Ishikawa (cell line): ENCODE data around the gene YTHDF1.
A peak's percentile ranks its signal among the peaks of the same experiment; 100 is the strongest.

Source experiments
- EGR1 ChIP-seq: IDR thresholded peaks from 2 replicates; pipeline ENCODE4 v1.6.1; 2012
- EP300 ChIP-seq: IDR thresholded peaks from 2 replicates; pipeline ENCODE4 v1.6.1; 2012; ENCODE audit warnings: borderline replicate concordance
- FOXM1 ChIP-seq: IDR thresholded peaks from 2 replicates; pipeline ENCODE4 v1.6.1; 2012; ENCODE audit warnings: low read depth, borderline replicate concordance
- NFIC ChIP-seq: IDR thresholded peaks from 2 replicates; pipeline ENCODE4 v1.6.1; 2012
- RAD21 ChIP-seq: IDR thresholded peaks from 2 replicates; pipeline ENCODE4 v1.6.1; 2012; ENCODE audit warnings: low read depth
- REST ChIP-seq: IDR thresholded peaks from 2 replicates; pipeline ENCODE4 v1.6.1; 2012; ENCODE audit warnings: low read depth, mild to moderate bottlenecking
- USF1 ChIP-seq: IDR thresholded peaks from 2 replicates; pipeline ENCODE4 v1.6.1; 2012
- YY1 ChIP-seq: IDR thresholded peaks from 2 replicates; pipeline ENCODE4 v1.6.1; 2012; ENCODE audit warnings: low read depth

DNA sequence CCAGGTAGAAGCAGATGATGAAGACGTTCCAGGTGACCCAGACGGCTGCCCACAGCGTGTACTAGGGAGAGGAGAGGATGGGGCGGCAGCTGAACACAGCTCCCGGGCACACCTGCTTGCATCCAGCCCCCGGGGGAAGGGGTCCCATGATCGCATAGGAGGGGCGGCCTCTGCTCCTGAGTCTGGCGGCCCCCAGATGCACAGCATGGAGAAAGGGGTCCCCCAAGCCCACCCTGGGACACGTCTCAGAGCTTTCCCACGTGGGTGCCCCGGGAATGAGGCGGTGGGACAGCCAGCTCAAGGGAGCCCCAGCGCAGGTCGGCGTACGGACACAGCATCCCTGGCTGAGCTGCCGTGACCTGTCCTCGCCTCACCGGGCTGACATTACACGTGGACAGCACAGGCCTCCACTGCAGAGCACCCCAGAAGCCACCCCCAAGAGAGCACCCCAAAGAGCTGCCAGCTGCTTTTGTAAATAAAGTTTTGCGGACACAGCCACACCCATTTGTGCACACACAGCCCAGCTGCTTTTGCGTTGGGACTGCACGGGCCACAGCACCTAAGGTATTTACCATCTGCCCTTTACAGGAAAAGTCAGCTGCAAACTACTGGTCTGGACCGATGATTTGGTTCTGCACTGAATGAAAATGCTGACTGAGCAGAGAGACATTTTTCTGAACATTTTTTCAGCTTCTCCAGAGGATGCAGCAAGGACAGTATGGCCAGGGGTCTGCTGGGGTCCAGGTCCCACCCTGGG lies 33.1 kb upstream of the YTHDF1 start:
- TF ChIP-seq FOXM1 (no peak), EGR1 (no peak), YY1 (no peak), EP300 (peak; percentile 52; the same call in 1 of the 2 replicates), NFIC (0 out of 2 replicates have a peak, but pooled peaks have one; percentile 11), USF1 (0 out of 2 replicates have a peak, but pooled peaks have one; percentile 2), RAD21 (no peak), REST (no peak)
